T-helper 1 cell treated with Interleukin-12 subunit alpha and Interleukin-12 subunit beta and Interleukin-4 antibody, amounts not matched to agents 30 μg/mL and 1 μg/mL, for 36 hours (primary cell): ENCODE results near the gene HS2ST1.

Experiments used
- H3K27ac Mint-ChIP-seq: one replicate; pipeline ENCODE4 v1.8.0; 2021; ENCODE audit warnings: mild to moderate bottlenecking, mixed read lengths
- H3K27me3 Mint-ChIP-seq: one replicate; pipeline ENCODE4 v1.8.0; 2021; ENCODE audit warnings: low read depth, mixed read lengths
- H3K36me3 Mint-ChIP-seq: one replicate; pipeline ENCODE4 v1.8.0; 2021; ENCODE audit warnings: low read depth, mixed read lengths
- H3K4me1 Mint-ChIP-seq: one replicate; pipeline ENCODE4 v1.8.0; 2021; ENCODE audit warnings: low read depth, mixed read lengths
- H3K4me3 Mint-ChIP-seq: one replicate; pipeline ENCODE4 v1.8.0; 2021; ENCODE audit warnings: mild to moderate bottlenecking, moderate library complexity, mixed read lengths
- H3K9me3 Mint-ChIP-seq: one replicate; pipeline ENCODE4 v1.8.0; 2021; ENCODE audit warnings: mixed read lengths

The HS2ST1 gene

GRCh38 chr1:87042111-87042811 lies 127.8 kb downstream of the HS2ST1 start:
- Mint-ChIP-seq H3K9me3 (peaks cover 5% of the 10 kb centered on the region), H3K27me3 (no peaks in the 10 kb centered on the region), H3K36me3 (peaks cover 3% of the 10 kb centered on the region), H3K4me1 (peaks cover 27% of the 10 kb centered on the region), H3K4me3 (no peak overlapping the region), H3K27ac (no peak overlapping the region)

DNA sequence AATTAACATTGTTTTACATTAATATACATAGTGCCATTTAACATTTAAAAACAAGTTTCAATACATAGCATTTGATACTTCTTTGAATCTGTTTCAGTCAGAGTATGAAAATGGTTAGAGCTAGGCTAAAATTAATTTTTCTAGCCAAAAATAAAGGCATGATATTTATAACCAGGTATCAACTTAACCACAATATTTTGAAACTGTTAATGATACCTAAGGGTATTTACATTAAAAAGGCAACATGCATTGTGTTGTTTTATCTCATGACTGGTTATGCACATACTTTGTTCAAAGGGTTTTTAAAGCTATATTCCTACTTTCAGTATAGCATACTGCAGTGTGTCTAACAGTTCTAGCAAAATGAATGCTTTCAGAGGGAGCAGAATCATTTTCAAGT lies 130.0 kb downstream of the HS2ST1 start:
- peak overlapping the region; percentile 50 for H3K27ac Mint-ChIP-seq
- peaks cover 18% of the 10 kb centered on the region for H3K9me3 Mint-ChIP-seq
- peaks cover 3% of the 10 kb centered on the region for H3K36me3 Mint-ChIP-seq
- no peak overlapping the region for H3K4me3 Mint-ChIP-seq
- peaks cover 27% of the 10 kb centered on the region for H3K4me1 Mint-ChIP-seq
- H3K27me3 Mint-ChIP-seq, result no peaks in the 10 kb centered on the region

GRCh38 chr1:87044840-87045239 lies 130.4 kb downstream of the HS2ST1 start:
- peaks cover 27% of the 10 kb centered on the region for H3K4me1 Mint-ChIP-seq
- H3K4me3 Mint-ChIP-seq, result no peak overlapping the region

GRCh38 chr1:87045761-87046304 lies 131.4 kb downstream of the HS2ST1 start:
- peaks cover 3% of the 10 kb centered on the region for H3K36me3 Mint-ChIP-seq
- peaks cover 18% of the 10 kb centered on the region for H3K9me3 Mint-ChIP-seq
- H3K27me3 Mint-ChIP-seq, result no peaks in the 10 kb centered on the region
- H3K4me3 Mint-ChIP-seq, result peak overlapping the region; percentile 53
- H3K4me1 Mint-ChIP-seq, result peaks cover 27% of the 10 kb centered on the region
- peak overlapping the region; percentile 50 for H3K27ac Mint-ChIP-seq

More at GRCh38 chr1:87044840-87045239, 130.4 kb downstream of the HS2ST1 start:
- Mint-ChIP-seq H3K27me3 (no peaks in the 10 kb centered on the region), H3K27ac (peak overlapping the region; percentile 50), H3K9me3 (peaks cover 18% of the 10 kb centered on the region), H3K36me3 (peaks cover 3% of the 10 kb centered on the region)

DNA sequence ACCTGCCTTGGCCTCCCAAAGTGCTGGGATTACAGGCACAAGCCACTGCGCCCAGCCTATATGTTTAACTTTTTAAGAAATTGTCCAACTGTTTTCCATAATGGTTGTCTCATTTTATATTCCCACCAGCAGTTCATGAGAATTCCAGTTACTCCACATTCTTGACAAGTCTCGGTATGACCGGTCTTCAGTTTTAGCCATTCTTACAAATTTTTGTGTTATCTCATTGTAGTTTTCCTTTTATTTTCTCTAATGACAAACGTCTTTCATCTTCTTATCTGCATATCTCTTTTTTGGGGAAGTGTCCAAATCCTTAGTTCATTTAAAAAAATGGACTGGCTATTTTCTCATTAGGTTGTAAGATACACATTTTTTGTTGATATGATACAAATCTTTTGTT lies 132.5 kb downstream of the HS2ST1 start:
- H3K36me3 Mint-ChIP-seq, result peaks cover 3% of the 10 kb centered on the region
- no peak overlapping the region for H3K4me3 Mint-ChIP-seq
- peaks cover 23% of the 10 kb centered on the region for H3K4me1 Mint-ChIP-seq
- peaks cover 18% of the 10 kb centered on the region for H3K9me3 Mint-ChIP-seq
- no peak overlapping the region for H3K27ac Mint-ChIP-seq
- H3K27me3 Mint-ChIP-seq, result no peaks in the 10 kb centered on the region

DNA sequence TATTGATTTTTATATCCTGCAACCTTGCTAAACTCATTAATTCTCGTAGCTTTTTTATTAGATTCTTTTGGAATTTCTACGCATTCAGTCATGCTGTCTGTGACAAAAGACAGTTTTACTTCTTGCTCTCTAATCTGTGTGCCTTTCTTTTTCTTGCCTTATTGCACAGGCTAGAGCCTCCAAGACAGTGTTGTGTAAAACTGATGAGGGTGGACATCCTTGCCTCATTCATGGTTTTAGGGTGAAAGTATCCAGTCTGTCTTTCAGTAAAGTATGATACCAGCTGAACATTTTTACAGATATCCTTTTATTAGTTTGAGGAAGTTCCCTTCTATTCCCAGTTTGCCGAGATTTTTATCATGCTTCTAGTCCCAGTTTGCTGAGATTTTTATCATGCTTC lies 133.8 kb downstream of the HS2ST1 start:
- Mint-ChIP-seq H3K27ac (no peak overlapping the region), H3K4me1 (peaks cover 19% of the 10 kb centered on the region), H3K27me3 (no peaks in the 10 kb centered on the region), H3K9me3 (peaks cover 18% of the 10 kb centered on the region), H3K36me3 (peaks cover 3% of the 10 kb centered on the region), H3K4me3 (no peak overlapping the region)

GRCh38 chr1:87051965-87052364 lies 137.5 kb downstream of the HS2ST1 start:
- Mint-ChIP-seq H3K4me3 (no peak overlapping the region), H3K4me1 (no peaks in the 10 kb centered on the region), H3K27me3 (no peaks in the 10 kb centered on the region), H3K36me3 (peaks cover 2% of the 10 kb centered on the region), H3K9me3 (peaks cover 15% of the 10 kb centered on the region), H3K27ac (no peak overlapping the region)

GRCh38 chr1:87052400-87052799 lies 138.0 kb downstream of the HS2ST1 start:
- no peaks in the 10 kb centered on the region for H3K27me3 Mint-ChIP-seq
- H3K9me3 Mint-ChIP-seq, result peaks cover 12% of the 10 kb centered on the region
- no peak overlapping the region for H3K27ac Mint-ChIP-seq
- H3K4me1 Mint-ChIP-seq, result no peaks in the 10 kb centered on the region
- H3K36me3 Mint-ChIP-seq, result no peaks in the 10 kb centered on the region
- no peak overlapping the region for H3K4me3 Mint-ChIP-seq

GRCh38 chr1:87052961-87053360 lies 138.5 kb downstream of the HS2ST1 start:
- no peak overlapping the region for H3K27ac Mint-ChIP-seq
- no peaks in the 10 kb centered on the region for H3K27me3 Mint-ChIP-seq

DNA sequence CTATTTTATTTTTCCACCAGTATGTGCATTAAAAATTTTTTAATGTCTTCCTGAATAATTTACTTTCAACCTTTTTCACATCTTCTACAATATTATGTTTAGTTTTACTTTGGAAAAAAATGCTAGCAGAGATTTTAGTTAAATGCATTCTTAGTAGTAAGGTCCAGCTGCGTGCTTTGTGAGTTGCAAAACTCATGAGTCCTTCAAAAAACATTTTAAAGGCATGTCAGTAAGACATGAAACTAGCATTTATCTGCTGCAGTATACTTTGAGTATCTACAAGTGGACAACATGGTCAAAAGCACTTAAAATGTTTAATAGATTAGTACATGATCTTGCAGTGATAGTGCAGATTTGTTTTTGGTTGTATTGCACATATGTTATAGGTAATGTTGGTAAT lies 139.0 kb downstream of the HS2ST1 start:
- Mint-ChIP-seq H3K4me3 (no peak overlapping the region), H3K27ac (no peak overlapping the region), H3K36me3 (no peaks in the 10 kb centered on the region), H3K27me3 (no peaks in the 10 kb centered on the region), H3K9me3 (peaks cover 2% of the 10 kb centered on the region), H3K4me1 (no peaks in the 10 kb centered on the region)

More at GRCh38 chr1:87052961-87053360, 138.5 kb downstream of the HS2ST1 start:
- Mint-ChIP-seq H3K36me3 (no peaks in the 10 kb centered on the region), H3K4me3 (no peak overlapping the region), H3K4me1 (no peaks in the 10 kb centered on the region), H3K9me3 (peaks cover 7% of the 10 kb centered on the region)

- Mint-ChIP-seq H3K27ac (no peak overlapping the region), H3K27me3 (no peaks in the 10 kb centered on the region), H3K4me1 (peaks cover 3% of the 10 kb centered on the region), H3K9me3 (no peaks in the 10 kb centered on the region), H3K4me3 (no peak overlapping the region), H3K36me3 (no peaks in the 10 kb centered on the region)
Observed at GRCh38 chr1:87056974-87057373, 142.5 kb downstream of the HS2ST1 start.

- H3K36me3 Mint-ChIP-seq, result no peaks in the 10 kb centered on the region
- H3K4me1 Mint-ChIP-seq, result peaks cover 4% of the 10 kb centered on the region
- no peaks in the 10 kb centered on the region for H3K9me3 Mint-ChIP-seq
- no peak overlapping the region for H3K27ac Mint-ChIP-seq
- H3K27me3 Mint-ChIP-seq, result no peaks in the 10 kb centered on the region
- H3K4me3 Mint-ChIP-seq, result no peak overlapping the region
Observed at GRCh38 chr1:87058343-87058649, 143.9 kb downstream of the HS2ST1 start.

DNA sequence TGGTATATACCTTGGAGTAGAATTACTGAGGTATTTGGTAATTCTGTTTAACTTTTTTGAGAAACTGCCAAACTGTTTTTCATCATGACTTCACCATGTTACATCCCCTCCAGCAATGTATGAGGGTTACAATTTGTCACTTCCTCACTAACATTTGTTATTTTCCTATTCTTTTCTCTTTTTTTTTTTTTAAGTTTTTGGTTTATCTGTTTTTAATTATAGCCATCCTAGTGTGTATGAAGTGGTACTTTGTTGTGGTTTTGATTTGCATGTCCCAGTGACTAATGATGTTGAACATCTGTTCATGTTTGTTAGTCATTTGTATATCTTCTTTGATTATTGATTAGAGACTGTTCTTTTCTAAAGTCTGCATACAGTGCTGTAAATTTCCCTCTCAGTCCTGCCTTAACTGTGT lies 147.3 kb downstream of the HS2ST1 start:
- Mint-ChIP-seq H3K27me3 (no peaks in the 10 kb centered on the region), H3K4me1 (peaks cover 4% of the 10 kb centered on the region), H3K4me3 (no peak overlapping the region), H3K9me3 (peaks cover 4% of the 10 kb centered on the region), H3K36me3 (peaks cover 2% of the 10 kb centered on the region), H3K27ac (no peak overlapping the region)

GRCh38 chr1:87062687-87063086 lies 148.3 kb downstream of the HS2ST1 start:
- Mint-ChIP-seq H3K9me3 (peaks cover 4% of the 10 kb centered on the region), H3K27ac (no peak overlapping the region), H3K4me1 (peaks cover 4% of the 10 kb centered on the region), H3K4me3 (no peak overlapping the region), H3K36me3 (peaks cover 2% of the 10 kb centered on the region), H3K27me3 (no peaks in the 10 kb centered on the region)

DNA sequence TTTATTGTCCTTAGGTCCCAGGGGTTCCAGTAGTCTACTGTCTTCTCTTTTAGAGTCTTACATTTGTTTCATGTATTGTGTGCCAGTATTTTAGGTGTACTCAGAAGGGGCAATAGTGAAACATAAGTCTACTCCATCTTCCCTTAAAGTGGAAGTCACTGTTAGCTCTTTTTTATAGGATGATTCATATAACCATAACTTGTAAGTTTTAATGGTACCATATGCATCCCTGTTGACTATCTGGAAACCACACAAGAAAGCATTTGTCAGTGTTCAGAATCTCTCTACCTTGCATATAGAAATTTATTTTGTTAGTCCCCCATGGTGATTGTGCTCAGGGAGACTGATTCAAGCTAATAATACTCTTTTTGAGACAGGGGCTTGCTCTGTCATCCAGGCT lies 149.9 kb downstream of the HS2ST1 start:
- H3K4me1 Mint-ChIP-seq, result peaks cover 4% of the 10 kb centered on the region
- no peaks in the 10 kb centered on the region for H3K27me3 Mint-ChIP-seq
- H3K36me3 Mint-ChIP-seq, result peaks cover 2% of the 10 kb centered on the region
- H3K4me3 Mint-ChIP-seq, result no peak overlapping the region
- peaks cover 4% of the 10 kb centered on the region for H3K9me3 Mint-ChIP-seq
- no peak overlapping the region for H3K27ac Mint-ChIP-seq
